T-helper 17 cell (primary cell): Measurements from ENCODE around the gene FIBCD1. TPM values are rescaled to one million over a fixed set of nuclear protein-coding genes. Genes with fewer than 3 reads are reported as not detected.
A peak's percentile ranks its signal among the peaks of the same experiment; 100 is the strongest.

Experiments
- ATAC-seq: fragments of 150-1000 bp; cut with Tn5 transposase; 2 replicates; pipeline ENCODE4 v1.10.0; 2021; ENCODE audit warnings: mild to moderate bottlenecking, moderate library complexity
- DNase-seq, 3 donors: peaks; one replicate each; pipeline versions ENCODE4 v3.0.0 to v3.0.0-alpha.2; 2020 to 2021
- H3K9me3 ChIP-seq: one replicate; pipeline ENCODE4 v1.7.0; 2013; ENCODE audit warnings: low read length, mild to moderate bottlenecking; ENCODE audit not compliant: control insufficient read depth, poor library complexity, severe bottlenecking
- H3K27ac Mint-ChIP-seq: one replicate; pipeline ENCODE4 v1.8.0; 2022; ENCODE audit warnings: mild to moderate bottlenecking, moderate library complexity, mixed read lengths
- H3K27me3 Mint-ChIP-seq: one replicate; pipeline ENCODE4 v1.8.0; 2022; ENCODE audit warnings: mixed read lengths
- H3K36me3 Mint-ChIP-seq: one replicate; pipeline ENCODE4 v1.8.0; 2022; ENCODE audit warnings: low read depth, mixed read lengths
- H3K4me1 Mint-ChIP-seq: one replicate; pipeline ENCODE4 v1.8.0; 2022; ENCODE audit warnings: mild to moderate bottlenecking, mixed read lengths
- H3K4me3 Mint-ChIP-seq: one replicate; pipeline ENCODE4 v1.8.0; 2022; ENCODE audit warnings: mild to moderate bottlenecking, moderate library complexity, mixed read lengths
- total RNA-seq, 4 donors: library from RNA in 2 of 4; stranded (reverse) in 2 of 4; gene quantifications; one replicate each; pipeline ENCODE4 v1.2.3 and lab custom pipeline; 2022 to 2026

FIBCD1 gene
- total RNA-seq, 2 donors from 2014 or later: not detected

DNA sequence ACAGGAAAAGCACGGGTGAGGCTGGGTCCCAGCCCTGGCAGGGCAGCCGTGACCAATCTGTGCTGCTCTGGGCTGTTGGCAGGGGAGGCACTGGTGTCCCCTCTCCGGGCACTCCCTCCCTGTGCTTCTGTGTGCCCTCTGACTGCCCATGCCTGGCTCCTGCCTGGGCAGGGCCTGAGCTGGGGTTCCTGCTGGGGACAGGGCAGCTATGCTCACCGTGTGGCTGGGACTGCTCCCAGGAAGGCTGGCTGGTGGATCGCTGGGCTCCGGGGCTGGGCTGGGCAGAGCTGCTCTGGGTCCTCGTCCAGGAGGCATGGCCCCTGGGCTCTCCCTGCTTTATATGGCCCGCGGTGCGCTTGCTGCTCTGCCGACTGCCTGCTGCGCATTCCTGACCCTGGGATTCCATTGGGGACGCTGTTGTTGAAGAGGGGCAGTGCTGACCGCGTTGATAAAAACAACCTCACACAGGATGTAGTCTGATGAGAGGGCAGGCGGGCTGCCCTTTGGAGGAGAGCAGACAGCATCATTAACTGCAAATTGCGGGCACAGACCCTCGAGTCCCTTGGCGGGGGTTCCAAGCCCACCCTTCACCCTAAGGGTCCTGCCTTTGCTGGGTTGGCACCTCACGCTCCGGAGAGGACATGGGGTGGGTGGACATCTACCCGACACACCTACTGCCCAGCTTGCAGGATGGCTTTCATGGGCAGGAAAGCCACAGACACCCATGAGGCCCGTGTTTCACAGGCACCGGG, 43.4 kb downstream of the FIBCD1 start:
- Mint-ChIP-seq H3K36me3 (no peaks in the 10 kb centered on the region), H3K27me3 (peaks cover 9% of the 10 kb centered on the region), H3K4me3 (no peak overlapping the region), H3K4me1 (no peaks in the 10 kb centered on the region), H3K27ac (no peak overlapping the region)
- ATAC-seq: no peak
- no peak for DNase-seq
- no peaks in the 10 kb centered on the region for H3K9me3 ChIP-seq

DNA sequence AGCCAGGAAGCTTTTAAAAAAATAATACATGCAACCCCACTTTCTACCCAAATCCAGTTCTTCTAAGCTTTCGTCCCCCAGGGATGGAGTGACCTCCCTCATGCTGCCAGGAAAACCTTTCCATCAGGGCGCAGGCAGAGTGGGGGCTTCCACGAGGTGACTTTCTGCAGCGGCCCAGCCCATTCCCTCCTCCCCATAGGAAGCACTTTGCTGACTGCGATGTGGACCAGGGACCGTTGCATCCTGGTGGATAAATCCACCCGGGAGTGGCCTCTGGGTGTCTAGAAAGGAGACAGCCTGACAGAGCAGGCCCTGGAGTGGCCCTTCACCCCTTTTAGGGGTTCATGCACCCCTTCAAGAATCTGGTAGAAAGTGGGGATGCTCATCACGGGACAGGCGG, 44.0 kb downstream of the FIBCD1 start:
- Mint-ChIP-seq H3K4me1 (no peaks in the 10 kb centered on the region), H3K27ac (no peak overlapping the region), H3K36me3 (no peaks in the 10 kb centered on the region), H3K4me3 (no peak overlapping the region), H3K27me3 (peaks cover 6% of the 10 kb centered on the region)
- H3K9me3 ChIP-seq: no peaks in the 10 kb centered on the region
- ATAC-seq: no peak
- no peak for DNase-seq

DNA sequence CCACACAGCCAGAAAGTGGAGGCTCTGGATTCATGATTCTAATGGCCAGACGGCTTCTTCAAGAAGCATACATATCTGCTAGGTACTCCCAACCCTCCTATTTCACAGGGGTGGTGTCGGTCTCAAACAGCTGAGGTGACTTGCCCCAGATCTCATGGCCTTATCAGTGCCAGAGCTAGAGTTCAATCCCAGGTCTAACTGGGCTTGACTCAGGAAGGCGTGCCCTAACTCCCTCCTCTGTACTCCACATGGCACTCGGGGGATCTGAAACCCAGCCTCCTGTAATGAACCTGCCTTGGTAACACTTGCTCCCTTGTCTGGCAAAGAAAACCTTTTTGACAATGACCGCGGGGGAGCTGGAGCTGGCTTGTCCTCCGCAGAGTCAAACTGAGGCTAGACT, 44.5 kb downstream of the FIBCD1 start:
- Mint-ChIP-seq H3K36me3 (no peaks in the 10 kb centered on the region), H3K4me3 (no peak overlapping the region), H3K27ac (no peak overlapping the region), H3K27me3 (peaks cover 1% of the 10 kb centered on the region), H3K4me1 (no peaks in the 10 kb centered on the region)
- no peak for ATAC-seq
- H3K9me3 ChIP-seq: no peaks in the 10 kb centered on the region
- no peak for DNase-seq

DNA sequence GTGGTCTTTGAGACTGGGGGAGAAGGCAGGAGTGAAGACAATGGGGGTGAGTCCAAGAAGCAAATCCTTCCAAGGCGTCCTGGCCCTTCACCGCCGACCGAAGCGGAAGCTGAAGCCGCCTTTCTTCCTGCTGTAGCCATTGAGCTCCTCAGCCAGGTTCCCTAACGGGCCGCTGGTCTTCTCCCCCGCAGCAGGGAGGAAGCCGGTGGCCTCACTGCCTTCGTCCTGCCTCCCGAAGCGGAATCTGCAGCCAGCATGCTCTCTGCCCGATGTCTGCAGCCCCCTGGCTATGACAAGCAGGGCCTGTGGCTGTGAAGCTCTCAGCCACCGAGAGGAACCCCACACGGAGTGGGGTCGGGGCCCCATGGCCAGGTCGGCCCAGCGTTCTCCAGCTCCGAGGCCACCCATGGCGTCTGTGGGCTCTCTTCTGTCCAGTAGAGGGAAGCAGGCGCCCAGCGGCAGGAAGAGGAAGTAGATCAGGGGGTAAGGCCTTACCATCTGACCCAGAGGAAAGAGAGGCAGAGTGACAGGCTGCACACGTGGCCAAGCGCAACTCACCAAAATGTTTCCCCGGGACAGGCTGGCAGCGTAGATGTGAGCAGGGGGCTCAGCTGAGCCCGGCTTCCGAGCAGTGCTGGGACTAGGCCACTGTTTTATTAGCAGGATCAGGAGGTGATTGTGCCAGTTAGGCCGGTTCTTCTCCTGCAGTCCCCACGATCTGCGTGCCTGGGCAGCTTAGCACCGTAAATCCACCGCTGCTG, 45.5 kb downstream of the FIBCD1 start:
- DNase-seq (no peak), ATAC-seq (peak; percentile 50)
- H3K9me3 ChIP-seq: no peaks in the 10 kb centered on the region
- H3K4me1 Mint-ChIP-seq: no peaks in the 10 kb centered on the region
- no peaks in the 10 kb centered on the region for H3K36me3 Mint-ChIP-seq
- no peak overlapping the region for H3K4me3 Mint-ChIP-seq
- no peak overlapping the region for H3K27ac Mint-ChIP-seq
- no peaks in the 10 kb centered on the region for H3K27me3 Mint-ChIP-seq

DNA sequence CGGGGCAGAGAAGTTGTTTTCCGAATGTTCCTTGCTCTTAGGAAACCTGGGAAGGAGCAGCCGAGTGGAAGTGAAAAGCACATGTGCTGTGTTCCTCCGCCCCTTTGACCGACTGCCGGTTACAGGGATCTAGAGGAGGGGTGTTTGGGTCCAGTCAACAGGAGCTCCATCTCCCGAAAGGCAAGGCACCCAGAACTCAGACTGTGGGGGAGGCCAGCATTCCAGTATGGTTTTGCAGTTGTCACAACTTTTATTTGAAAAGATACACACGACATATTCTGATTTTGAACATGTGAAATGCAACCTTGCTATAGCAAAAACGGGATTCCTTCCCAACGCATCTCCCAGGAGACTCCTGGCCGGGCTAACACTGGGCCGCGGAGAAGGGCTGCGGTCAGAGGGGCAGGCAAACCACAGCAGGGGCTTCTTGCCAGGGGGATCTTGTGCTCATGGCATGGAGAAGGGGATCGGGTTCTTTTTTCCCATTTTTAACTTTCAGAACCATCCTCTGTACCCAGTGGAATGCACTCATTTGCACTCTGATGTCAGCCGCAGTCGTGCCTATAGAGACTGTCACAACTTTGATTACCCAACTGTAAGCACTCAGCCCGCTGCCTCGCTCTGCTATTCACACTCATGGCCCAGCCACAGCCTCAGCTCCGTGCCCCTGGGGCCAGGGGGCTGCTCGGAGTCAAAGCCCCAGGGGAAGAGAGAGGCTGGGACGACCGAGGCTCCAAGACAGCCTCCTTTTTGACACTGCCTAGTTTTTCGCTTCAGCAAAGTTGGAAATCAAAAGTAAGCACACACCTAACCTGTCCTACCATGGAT, 46.4 kb downstream of the FIBCD1 start:
- no peaks in the 10 kb centered on the region for H3K36me3 Mint-ChIP-seq
- H3K9me3 ChIP-seq: no peaks in the 10 kb centered on the region
- H3K4me3 Mint-ChIP-seq: no peak overlapping the region
- H3K4me1 Mint-ChIP-seq: no peaks in the 10 kb centered on the region
- ATAC-seq (no peak), DNase-seq (no peak)
- H3K27ac Mint-ChIP-seq: no peak overlapping the region
- no peaks in the 10 kb centered on the region for H3K27me3 Mint-ChIP-seq

DNA sequence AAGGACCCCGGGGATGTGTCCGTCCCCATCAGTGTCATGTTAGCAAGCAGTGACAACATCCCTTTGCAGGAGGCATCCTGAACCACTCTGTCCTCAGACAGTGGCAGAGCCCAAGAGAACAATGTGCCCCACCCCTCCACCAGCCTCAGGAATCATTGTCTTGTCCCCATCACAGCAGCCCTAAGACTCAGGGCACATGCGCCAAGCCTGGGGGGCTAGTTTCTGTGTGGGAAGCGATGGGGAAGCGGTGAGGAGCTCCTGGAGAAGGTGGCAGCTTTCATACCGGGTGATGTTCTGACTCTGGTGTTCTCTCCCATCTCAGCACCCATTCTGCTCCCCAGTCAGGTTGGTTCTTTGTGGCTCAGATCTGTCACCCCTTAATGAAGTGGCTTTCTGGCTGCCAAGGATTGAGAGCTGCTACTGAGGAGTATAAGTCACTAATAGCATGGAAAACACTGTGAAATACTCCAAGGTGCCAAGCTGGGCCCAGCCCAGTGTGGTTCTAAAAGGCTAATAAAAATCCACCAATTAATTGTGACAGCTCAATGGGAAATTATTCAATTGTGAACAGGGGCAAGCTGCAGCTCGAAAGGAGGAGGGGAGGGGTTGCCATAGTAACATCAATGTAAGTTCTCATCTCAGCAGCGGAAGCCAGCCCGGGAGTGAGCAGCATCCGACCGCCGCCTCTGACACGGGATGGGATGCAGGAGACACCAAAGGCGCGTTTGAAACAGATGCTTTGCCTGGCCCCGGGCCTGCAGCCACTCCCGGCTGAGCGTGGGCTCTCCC, 47.2 kb downstream of the FIBCD1 start:
- DNase-seq: no peak
- no peaks in the 10 kb centered on the region for H3K9me3 ChIP-seq
- H3K27ac Mint-ChIP-seq: no peak overlapping the region
- H3K36me3 Mint-ChIP-seq: no peaks in the 10 kb centered on the region
- ATAC-seq: no peak
- no peaks in the 10 kb centered on the region for H3K27me3 Mint-ChIP-seq
- H3K4me3 Mint-ChIP-seq: no peak overlapping the region
- H3K4me1 Mint-ChIP-seq: no peaks in the 10 kb centered on the region

DNA sequence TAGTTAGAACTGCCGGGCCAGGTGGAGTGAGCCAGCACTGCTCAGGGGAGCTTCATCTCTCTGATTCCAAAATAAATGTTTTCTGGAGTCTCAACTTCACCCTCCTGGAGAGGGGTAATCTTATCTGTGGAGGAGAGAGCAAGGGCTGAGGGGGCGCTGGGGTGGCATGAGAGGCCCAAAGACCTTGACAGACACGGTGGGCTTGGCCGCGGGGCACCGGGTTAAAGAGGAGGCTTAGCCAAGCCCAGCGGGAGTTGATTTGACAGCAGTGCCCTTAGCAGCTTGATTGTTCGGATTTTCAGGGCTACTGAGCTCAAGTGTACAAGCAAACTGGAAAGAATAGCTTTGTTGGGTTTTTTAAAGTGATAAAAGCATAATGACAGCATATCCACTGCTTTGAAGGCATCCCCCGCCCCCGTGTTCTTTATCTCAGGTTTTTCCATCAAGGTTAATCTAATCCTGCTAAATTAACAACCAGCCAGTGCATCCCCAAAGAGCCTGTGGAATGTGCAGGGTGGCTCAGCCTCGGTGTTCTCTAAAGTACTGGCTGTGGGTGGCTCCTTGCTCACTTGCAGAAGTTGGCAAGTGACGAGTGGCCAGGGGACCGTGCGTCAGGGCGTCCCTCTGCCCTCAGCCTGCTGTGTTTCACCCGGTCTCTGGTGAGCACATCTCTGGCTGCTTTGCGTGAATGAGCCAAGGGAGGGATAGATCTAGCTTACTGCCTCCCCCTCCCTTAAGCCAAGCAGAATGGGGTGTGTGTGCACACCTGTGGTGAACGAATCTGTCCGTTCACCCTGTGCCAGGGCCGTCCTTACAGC, 48.0 kb downstream of the FIBCD1 start:
- no peaks in the 10 kb centered on the region for H3K9me3 ChIP-seq

DNA sequence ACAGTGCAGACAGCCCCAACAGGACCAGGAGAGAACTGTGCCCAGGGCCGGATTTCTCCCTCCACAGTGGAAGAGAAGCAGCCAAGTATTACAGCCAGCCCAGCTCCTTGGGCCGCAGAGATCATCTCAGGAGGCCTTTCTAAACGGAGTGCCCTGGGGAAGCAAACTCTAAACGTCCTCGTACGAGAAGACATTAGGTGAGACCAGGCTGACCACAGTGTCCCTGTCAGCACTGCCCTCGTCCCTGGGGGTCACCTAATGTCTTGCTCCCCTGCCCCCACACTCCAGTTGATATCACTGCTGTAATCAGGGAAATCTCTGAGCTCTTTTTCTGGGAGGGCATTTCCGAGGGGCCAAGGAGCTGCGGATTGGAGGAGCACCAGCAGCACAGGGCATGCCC, 48.9 kb downstream of the FIBCD1 start:
- Mint-ChIP-seq H3K36me3 (peaks cover 2% of the 10 kb centered on the region), H3K4me1 (no peaks in the 10 kb centered on the region), H3K4me3 (no peak overlapping the region), H3K27me3 (no peaks in the 10 kb centered on the region), H3K27ac (no peak overlapping the region)
- DNase-seq (no peak), ATAC-seq (no peak)
- H3K9me3 ChIP-seq: no peaks in the 10 kb centered on the region

More for the DNA sequence above, 48.0 kb downstream of the FIBCD1 start:
- H3K4me1 Mint-ChIP-seq: no peaks in the 10 kb centered on the region
- no peaks in the 10 kb centered on the region for H3K36me3 Mint-ChIP-seq
- H3K4me3 Mint-ChIP-seq: no peak overlapping the region
- no peak for DNase-seq
- peak overlapping the region; percentile 29 for H3K27ac Mint-ChIP-seq
- ATAC-seq: no peak
- H3K27me3 Mint-ChIP-seq: no peaks in the 10 kb centered on the region

DNA sequence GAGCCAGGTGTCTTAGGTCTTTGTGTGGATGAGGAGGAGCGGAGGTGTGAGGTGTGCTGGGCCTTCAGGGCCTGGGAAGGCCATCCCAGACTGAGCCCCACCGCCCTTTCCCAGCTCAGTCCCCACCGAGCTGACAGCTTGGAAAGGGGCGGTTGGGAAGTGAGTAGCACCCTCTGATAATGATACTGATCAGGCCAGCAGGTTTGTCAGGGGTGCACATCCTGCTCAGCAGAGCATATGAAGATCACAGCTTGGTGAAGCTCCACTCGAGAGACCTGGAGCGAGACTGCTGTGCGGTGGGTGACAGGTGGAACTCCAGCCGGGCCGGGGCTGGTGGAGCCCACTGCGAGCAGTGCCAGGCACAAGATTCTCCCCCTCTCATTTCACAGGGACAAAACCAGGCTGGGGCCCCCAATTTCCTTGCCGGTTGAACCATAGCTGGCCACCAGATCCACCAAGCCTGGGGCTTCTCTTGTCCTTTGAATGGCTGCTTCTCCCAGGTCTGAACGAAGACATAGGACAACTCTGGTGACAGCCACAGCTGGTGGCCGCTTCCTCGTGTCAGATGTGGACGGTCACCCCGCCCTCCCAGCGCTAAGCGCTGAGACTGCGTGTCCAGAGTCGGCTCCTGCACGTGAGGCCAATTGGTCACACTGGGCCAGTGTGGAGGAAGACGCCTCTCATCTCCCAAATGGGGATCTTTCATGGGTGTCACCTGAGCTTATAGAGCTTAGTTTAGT, 50.7 kb downstream of the FIBCD1 start:
- no peaks in the 10 kb centered on the region for H3K27me3 Mint-ChIP-seq
- no peak overlapping the region for H3K4me3 Mint-ChIP-seq
- H3K36me3 Mint-ChIP-seq: peaks cover 4% of the 10 kb centered on the region
- no peak for ATAC-seq
- no peak overlapping the region for H3K27ac Mint-ChIP-seq
- no peaks in the 10 kb centered on the region for H3K4me1 Mint-ChIP-seq
- no peak for DNase-seq
- H3K9me3 ChIP-seq: no peaks in the 10 kb centered on the region

DNA sequence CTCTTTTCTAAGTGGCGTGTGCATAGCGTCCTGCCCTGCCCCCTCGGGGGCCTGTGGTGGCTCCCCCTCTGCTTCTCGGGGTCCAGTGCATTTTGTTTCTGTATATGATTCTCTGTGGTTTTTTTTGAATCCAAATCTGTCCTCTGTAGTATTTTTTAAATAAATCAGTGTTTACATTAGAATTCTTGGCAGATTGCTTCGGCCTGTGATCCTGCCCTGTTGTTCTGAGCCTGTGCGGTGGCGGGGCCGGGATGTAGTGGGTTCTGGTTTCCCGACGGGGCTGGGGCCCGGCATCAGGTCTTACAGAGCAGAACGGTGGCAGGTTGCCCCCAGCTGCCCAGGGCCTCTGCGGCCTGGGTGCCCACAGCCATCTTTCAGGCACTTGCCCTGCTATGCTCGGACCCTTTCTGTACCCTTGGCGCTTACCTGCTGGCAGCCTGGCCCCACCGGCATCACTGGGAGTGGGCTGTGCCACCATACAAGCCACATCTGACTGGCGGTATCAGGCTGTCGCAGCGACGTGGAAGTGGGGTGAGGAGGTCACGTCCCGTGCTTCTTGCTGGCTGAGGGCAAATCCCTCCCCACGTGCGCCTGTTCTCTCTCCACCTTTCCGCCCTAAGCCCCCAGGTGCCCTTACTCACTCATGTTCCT, 51.4 kb downstream of the FIBCD1 start:
- H3K27me3 Mint-ChIP-seq: no peaks in the 10 kb centered on the region
- no peak for DNase-seq
- H3K9me3 ChIP-seq: no peaks in the 10 kb centered on the region
- H3K4me3 Mint-ChIP-seq: no peak overlapping the region
- H3K27ac Mint-ChIP-seq: peak overlapping the region; percentile 21
- H3K36me3 Mint-ChIP-seq: peaks cover 4% of the 10 kb centered on the region
- H3K4me1 Mint-ChIP-seq: no peaks in the 10 kb centered on the region
- no peak for ATAC-seq

DNA sequence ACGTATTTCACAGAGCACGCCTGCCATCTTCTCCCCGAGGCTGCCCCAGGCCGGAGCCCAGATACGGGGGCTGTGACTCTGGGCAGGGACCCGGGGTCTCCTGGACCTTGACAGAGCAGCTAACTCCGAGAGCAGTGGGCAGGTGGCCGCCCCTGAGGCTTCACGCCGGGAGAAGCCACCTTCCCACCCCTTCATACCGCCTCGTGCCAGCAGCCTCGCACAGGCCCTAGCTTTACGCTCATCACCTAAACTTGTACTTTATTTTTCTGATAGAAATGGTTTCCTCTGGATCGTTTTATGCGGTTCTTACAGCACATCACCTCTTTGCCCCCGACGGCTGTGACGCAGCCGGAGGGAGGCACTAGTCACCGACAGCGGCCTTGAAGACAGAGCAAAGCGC, 52.1 kb downstream of the FIBCD1 start:
- ATAC-seq: no peak
- Mint-ChIP-seq H3K27me3 (no peaks in the 10 kb centered on the region), H3K4me3 (no peak overlapping the region), H3K36me3 (peaks cover 4% of the 10 kb centered on the region), H3K4me1 (no peaks in the 10 kb centered on the region), H3K27ac (no peak overlapping the region)
- no peak for DNase-seq
- H3K9me3 ChIP-seq: no peaks in the 10 kb centered on the region
